Spleen (tissue), 7 donors: ENCODE data around the gene CARM1.

ENCODE experiments used
- POLR2A ChIP-seq, 3 donors: fragments of 450-650 bp; IDR thresholded peaks; one replicate each; pipeline ENCODE4 v1.5.1; 2017; ENCODE audit warnings: antibody characterized with exemption in 3 of 3, mild to moderate bottlenecking in 1 of 3
- POLR2AphosphoS5 ChIP-seq, 3 donors: sonication (generic); formaldehyde crosslinking; IDR thresholded peaks; one replicate each; pipeline ENCODE4 v1.5.1; 2017; ENCODE audit warnings: antibody characterized with exemption in 3 of 3
- TF ChIP-seq, protein P1 (sequence below), 11 experiments: fragments of 200-600 bp in 7 of 11; fragments of 450-650 bp in 4 of 11; sonication (generic) in 4 of 11; IDR thresholded peaks in 8 of 11; conservative IDR thresholded peaks in 3 of 11; 1 replicate in 7 of 11; 2 replicates in 4 of 11; pipeline versions ENCODE4 v1.4.0 to v1.8.0; 2016 to 2021; ENCODE audit warnings: antibody characterized with exemption in 11 of 11, inconsistent platforms in 4 of 11, mild to moderate bottlenecking in 1 of 11
- donor health status: DM: no; HTN: no; CAD: no; lungs with moderate emphysema.
- donor health status: DM: no; HTN: no; CAD: no.
- donor health status: DM: no; HTN: no; CAD: no.

- TF ChIP-seq, protein P1, sequence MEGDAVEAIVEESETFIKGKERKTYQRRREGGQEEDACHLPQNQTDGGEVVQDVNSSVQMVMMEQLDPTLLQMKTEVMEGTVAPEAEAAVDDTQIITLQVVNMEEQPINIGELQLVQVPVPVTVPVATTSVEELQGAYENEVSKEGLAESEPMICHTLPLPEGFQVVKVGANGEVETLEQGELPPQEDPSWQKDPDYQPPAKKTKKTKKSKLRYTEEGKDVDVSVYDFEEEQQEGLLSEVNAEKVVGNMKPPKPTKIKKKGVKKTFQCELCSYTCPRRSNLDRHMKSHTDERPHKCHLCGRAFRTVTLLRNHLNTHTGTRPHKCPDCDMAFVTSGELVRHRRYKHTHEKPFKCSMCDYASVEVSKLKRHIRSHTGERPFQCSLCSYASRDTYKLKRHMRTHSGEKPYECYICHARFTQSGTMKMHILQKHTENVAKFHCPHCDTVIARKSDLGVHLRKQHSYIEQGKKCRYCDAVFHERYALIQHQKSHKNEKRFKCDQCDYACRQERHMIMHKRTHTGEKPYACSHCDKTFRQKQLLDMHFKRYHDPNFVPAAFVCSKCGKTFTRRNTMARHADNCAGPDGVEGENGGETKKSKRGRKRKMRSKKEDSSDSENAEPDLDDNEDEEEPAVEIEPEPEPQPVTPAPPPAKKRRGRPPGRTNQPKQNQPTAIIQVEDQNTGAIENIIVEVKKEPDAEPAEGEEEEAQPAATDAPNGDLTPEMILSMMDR (IDR thresholded peaks at IDR 0.05 in 8 of 11, conservative IDR thresholded peaks at IDR 0.05 in 3 of 11), result peak in 9 of 11 experiments; percentile 18 to 64 (median 52)
- no peak for TF ChIP-seq POLR2A (IDR thresholded peaks at IDR 0.05)
- no peak for TF ChIP-seq POLR2AphosphoS5 (IDR thresholded peaks at IDR 0.05)
These were observed 15.4 kb upstream of the CARM1 start for GRCh38 chr19:10855879-10856522.
